Femur (tissue), 1 donor: Measurements from ENCODE around the gene ULK4.
"Not testable (repeated sequence)": the region's sequence is repeated elsewhere in the genome, so short reads cannot be mapped to it uniquely, and the experiment has no call there.

Experiments
- DNase-seq: peaks from one replicate; pipeline ENCODE4 v3.0.0-alpha.2; 2017

Gene ULK4

DNA sequence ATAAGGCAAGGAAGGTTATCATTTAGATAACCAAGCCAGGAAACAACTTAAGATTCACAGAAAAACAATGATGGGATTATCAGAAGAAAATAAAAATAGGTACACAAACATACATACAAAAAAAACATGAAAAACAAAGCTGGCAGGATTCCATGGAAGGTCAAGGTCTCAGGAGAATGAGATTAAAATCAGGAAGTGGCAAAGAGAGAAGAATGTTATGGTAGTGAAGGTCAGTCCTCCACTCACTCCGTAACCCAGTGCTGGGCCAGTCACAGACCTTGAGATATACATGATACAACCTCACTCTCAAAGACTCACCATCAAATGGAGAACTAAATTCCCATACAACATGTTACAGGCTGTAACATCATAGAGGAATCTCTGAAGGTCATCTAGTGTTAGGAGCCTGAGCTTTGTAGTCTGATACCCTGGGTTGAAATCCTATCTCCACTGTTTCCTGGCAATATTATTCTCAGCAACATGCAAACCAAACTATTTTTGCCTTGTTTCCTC lies 668.7 kb downstream of the ULK4 start:
- DNase-seq = no peak

DNA sequence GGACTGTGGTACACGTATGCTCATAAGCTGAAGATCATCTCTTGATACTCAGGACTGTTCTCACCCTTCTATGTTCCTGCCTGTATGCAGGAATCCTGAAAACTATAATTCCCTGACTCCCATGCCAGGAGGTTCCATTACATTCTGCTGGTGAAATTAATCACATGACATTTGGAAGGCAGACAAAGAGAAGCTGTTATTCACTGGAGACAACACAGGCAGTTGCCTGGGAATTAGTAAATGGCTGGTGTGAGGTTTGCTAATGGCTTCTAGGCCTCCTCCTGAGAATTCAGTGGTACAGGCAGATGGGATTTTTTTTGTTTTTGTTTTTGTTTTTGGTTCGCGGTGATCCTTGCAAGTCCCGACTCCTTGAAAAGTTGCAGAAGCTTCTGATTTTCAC lies 671.2 kb downstream of the ULK4 start:
- DNase-seq = no peak

GRCh38 chr3:41290306-41290705 lies 671.6 kb downstream of the ULK4 start:
- DNase-seq = no peak

DNA sequence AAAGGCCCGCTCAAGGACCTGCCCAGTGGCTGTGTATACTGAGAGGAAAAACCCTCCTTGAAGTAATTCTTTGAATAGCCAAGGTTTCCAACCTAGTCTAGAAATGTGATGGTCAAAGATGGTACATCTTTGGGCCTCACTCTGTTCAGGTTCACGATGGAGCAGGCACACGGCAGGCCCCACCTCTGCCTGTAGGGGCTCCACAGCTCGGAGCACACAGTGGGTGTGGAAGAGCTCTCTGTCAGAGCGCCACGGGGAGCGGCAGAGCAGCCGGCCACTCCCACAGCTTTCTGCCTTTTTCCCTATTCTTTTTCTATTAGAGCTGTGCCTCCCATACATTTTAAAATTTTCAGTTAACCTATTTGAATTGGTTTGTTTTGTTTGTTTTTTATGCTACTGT lies 673.1 kb downstream of the ULK4 start:
- DNase-seq = no peak

- no peak for DNase-seq
Observed at GRCh38 chr3:41286305-41286704, 675.6 kb downstream of the ULK4 start.

DNA sequence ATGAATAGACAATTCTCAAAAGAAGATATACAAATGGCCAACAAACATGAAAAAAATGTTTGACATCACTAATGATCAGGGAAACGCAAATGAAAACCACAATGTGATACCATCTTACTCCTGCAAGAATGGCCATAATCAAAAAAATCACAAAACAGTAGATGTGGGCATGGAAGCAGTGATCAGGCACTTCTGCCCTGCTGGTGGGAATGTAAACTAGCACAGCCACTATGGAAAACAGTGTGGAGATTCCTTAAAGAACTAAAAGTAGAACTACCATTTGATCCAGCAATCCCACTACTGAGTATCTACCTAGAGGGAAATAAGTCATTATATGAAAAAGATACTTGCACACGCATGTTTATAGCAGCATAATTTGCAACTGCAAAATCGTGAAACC lies 677.0 kb downstream of the ULK4 start:
- not testable (repeated sequence) for DNase-seq

DNA sequence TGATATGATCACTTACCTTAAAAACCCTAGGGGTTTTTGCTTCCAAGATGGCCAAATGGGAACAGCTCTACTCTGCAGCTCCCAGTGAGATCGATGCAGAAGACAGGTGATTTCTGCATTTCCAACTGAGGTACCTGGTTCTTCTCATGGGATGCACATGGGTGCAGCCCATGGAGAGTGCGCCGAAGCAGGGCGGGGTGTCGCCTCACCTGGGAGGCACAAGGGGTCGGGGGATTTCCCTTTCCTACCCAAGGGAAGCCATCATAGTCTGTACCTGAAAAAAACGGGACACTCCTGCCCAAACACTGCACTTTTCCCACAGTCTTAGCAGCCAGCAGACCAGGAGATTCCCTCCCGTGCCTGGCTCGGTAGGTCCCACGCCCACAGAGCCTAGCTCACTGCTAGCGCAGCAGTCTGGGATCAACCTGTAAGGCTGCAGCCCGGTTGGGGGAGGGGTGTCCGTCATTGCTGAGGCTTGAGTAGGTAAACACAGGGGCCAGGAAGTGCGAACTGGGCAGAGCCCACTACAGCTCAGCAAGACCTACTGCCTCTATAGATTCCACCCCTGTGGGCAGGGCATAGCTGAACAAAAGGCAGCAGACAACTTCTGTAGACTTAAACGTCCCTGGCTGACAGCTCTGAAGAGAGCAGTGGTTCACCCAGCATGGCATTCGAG lies 684.0 kb downstream of the ULK4 start:
- DNase-seq = no peak

DNA sequence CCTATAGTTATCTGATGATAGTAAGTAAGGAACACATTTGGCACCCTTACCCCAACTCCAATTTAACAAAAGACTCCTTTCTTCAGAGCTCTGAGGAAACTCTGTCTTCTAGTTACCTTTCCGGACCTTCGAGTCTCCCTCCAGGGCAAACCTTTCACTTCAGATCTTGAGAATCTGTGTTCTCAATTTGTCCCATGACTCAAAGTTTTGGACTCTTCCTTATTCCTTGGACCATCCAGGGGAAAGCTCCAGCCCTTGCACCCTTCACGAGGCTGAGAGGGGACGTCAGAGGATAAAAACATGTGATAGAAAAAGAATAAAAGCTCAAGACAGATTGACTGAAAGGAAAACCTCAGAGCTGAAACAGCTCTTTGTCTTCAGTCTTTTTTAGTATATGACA lies 685.7 kb downstream of the ULK4 start:
- DNase-seq = no peak

GRCh38 chr3:41274944-41275668 lies 686.8 kb downstream of the ULK4 start:
- DNase-seq = no peak

GRCh38 chr3:41272667-41273066 lies 689.2 kb downstream of the ULK4 start:
- DNase-seq = no peak

DNA sequence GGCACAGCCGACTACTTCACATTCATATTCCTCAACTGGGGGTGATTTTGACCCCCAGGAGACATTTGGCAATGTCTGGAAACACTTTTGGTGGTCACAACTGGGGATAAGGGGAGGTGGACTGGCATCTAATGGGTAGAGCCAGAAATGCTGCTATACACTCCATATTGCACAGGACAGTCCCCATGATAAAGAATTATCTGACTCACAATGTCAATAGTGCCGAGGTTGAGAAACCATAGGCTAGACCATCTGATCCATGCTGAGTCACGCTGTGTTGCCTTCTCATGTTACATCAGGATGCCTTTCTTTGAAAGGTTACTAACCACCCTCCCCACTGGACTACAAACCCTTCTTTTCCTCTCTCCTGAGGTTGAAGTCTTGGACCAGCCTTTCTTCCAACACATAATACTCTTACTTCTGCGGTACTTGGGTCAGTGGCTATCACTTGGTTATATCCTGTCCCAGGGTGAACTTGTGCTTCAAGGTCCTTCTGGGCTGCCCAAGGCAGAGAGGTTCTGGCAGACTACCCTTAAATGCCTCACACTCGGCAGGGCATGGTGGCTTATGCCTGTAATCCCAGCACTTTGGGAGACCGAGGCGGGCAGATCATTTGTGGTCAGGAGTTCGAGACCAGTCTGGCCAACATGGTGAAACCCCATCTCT lies 693.8 kb downstream of the ULK4 start:
- no peak for DNase-seq

- DNase-seq = no peak
Observed at GRCh38 chr3:41265823-41266273, 696.1 kb downstream of the ULK4 start.

GRCh38 chr3:41265011-41265545 lies 696.8 kb downstream of the ULK4 start:
- DNase-seq = no peak

DNA sequence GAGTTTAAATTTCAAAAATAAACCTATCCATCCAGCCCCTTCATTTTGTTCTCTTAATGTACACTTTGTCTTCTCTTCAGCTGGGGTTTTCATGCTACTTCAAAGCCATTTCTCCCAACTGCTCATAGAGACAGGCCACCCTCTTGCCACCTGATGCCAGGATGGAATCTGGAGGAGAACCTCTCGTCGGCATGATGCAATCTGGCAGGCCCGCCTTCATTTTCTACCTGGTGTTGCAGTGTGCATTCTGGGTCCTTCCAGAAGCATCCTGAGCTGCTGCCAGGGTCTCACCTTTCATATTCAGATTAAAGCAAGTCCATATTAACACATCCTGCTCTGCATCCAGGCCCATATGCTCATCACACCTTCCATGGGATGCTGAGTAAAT lies 701.8 kb downstream of the ULK4 start:
- DNase-seq = no peak

- no peak for DNase-seq
Observed at GRCh38 chr3:41259449-41260062, 702.3 kb downstream of the ULK4 start.

DNA sequence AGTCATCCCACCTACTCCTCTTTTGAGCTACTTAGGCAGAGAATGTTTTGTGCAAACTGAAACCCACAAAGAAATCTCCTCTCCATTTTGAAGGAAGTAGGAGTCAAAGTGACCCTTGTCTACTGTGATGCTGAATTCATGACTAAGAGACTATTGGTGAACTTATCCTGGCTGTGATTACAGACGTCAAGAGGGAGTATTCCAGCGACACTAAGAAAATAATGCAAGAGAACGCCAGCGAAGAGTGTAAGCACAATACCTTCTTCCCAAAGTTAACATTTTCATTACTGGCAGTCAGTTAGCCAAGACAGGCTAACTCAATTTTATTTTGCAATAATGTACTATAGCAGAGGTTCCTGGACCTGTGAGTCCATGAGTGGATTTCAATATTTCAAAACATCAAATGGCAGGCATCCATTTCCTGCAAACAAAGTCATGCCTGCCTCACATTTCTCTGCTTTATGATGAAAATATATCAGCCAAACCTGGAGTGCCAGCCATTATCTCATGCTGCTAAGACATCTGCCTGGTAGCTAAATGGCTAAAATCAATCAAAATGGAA lies 703.6 kb downstream of the ULK4 start:
- no peak for DNase-seq

DNA sequence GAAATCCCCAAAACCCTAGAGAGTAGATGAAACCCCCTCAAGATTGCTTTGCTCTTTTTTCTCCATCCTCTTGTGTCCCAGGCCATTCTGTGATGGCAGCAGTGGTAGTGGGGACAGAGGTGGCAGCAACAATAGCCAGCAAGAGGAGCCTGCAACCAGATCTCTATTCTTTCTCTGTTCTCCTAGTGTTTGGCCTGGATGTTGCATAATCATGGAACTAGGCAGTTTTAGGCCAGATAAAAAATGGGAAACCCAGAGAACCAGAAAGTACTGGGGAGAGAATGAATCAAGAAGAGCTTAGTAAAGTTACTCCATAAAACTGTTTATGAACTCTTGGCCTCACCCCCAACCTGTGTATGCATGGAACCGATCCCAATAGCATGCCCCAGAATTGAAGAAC lies 710.3 kb downstream of the ULK4 start:
- no peak for DNase-seq

DNA sequence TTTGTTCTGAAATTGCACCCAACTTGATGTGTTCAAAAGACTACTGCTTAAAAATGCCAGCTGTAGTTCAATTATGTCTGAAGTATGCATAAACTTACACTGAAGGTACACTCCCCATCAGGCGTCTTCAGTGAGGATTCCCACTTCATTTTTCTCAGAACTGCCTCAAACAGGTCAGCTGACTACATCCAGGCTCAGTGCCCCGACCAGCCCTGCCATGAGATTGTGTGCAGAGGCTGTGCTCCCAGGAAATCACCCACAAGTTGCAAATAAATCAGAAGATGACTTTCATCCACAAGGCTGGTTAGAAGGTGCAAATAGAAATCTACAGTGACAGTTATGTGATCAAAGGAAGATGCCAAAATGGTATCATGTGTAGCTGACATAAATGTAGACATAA lies 711.1 kb downstream of the ULK4 start:
- no peak for DNase-seq

- no peak for DNase-seq
Observed at GRCh38 chr3:41249318-41249717, 712.6 kb downstream of the ULK4 start.

GRCh38 chr3:41248525-41248924 lies 713.4 kb downstream of the ULK4 start:
- no peak for DNase-seq

DNA sequence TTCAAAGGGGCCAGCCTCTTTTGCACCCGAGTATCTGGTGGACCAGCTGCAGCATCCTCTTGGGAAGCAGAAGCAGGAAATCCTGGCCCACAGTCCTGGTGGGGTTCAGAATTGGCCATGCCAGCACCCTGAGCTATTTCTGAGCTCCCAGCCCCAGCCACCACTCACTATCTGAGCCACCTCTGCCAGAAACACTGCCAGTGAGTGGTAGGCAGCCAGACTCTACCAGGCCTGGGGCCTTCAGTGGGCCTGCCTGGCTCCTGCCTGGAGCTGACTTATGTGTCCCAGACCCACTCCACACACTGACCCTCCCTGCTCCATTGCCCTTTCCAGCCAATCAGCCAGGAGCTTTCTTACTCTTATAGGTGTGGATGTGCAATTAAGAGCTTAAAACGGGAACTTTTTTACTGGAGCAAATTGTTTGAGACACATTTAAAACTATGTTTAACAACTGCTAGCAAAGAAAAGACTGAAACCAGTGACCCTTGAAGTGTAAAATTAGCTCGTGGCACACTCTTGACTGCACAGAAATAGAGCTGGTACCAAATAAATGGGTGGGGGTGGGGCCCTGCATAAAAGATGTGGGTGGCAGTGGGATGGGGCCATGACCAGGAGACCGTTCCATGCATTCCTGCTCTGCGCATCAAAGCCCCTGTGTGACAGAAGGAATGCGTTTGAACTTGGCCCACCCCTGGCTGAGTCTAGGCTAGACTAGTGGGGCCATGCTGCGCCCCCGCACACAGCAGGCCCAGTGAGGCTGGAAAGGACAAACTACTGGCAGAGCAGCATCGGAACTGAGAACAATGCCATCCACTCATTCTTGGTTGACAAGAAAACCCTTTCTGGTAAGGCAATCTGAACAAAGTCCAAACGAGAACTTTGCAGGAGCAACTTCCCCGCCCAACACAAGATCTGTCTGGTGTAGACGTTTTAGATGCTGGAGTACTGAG lies 714.6 kb downstream of the ULK4 start:
- no peak for DNase-seq
